A549 (cell line): ENCODE results near the gene DGKD. TPM values are rescaled to one million over a fixed set of nuclear protein-coding genes. Genes with fewer than 3 reads are reported as not detected.
A peak's percentile ranks its signal among the peaks of the same experiment; 100 is the strongest.

ENCODE experiments used
- ATAC-seq, 2 experiments: fragments of 200-7000 bp in 1 of 2; fragments of >200 bp in 1 of 2; cut with Nextera tagmentation in 1 of 2; cut with Tn5 transposase in 1 of 2; 3 replicates each; pipeline versions ENCODE4 v1.8.0 to v1.9.1; 2018 to 2020; ENCODE audit warnings: mild to moderate bottlenecking in 1 of 2, moderate library complexity in 1 of 2
- CTCF ChIA-PET: fragments of 300-600 bp; sonication (Branson Sonifier 250); formaldehyde crosslinking; extraction: SDS; loops from one replicate; lab custom pipeline; 2021; ENCODE audit warnings: antibody characterized with exemption, inconsistent platforms; lab: Yijun Ruan, JAX
- POLR2A ChIA-PET: fragments of 350-600 bp; formaldehyde crosslinking; extraction: SDS; loops from one replicate; lab custom pipeline; 2021; ENCODE audit warnings: antibody characterized with exemption, inconsistent platforms; lab: Yijun Ruan, JAX
- DNase-seq, 2 experiments: peaks; one replicate each; pipeline versions ENCODE4 v3.0.0 to v3.0.0-alpha.2; 2011 to 2016; ENCODE audit warnings: low read depth in 1 of 2, low spot score in 1 of 2
- FAIRE-seq: peaks from 2 replicates; lab custom pipeline; 2011; peaks lifted over from hg19 to GRCh38; lab: Jason Lieb, UNC
- H3K27ac ChIP-seq, 2 experiments: fragments of >200 bp; sonication (Bioruptor Twin); formaldehyde crosslinking; 3 replicates each; pipeline ENCODE4 v1.5.1; 2016 to 2017
- H3K4me1 ChIP-seq: fragments of >200 bp; sonication (Bioruptor Twin); formaldehyde crosslinking; 3 replicates; pipeline ENCODE4 v1.6.1; 2016
- H3K4me2 ChIP-seq: fragments of >200 bp; sonication (Bioruptor Twin); formaldehyde crosslinking; 3 replicates; pipeline ENCODE4 v1.6.1; 2016
- H3K4me3 ChIP-seq: fragments of >200 bp; sonication (Bioruptor Twin); formaldehyde crosslinking; 3 replicates; pipeline ENCODE4 v1.5.1; 2016
- H3K9me3 ChIP-seq: fragments of >200 bp; sonication (Bioruptor Twin); formaldehyde crosslinking; 3 replicates; pipeline ENCODE4 v1.6.1; 2016
- ATOH8 ChIP-seq: fragments of 250-450 bp; sonication (Bioruptor Pico); IDR thresholded peaks from 2 replicates; pipeline ENCODE4 v1.5.0; 2020; ENCODE audit warnings: low read depth, mild to moderate bottlenecking, moderate library complexity
- CBX2 ChIP-seq: fragments of 200-600 bp; sonication (generic); IDR thresholded peaks from 2 replicates; pipeline ENCODE4 v1.6.1; 2016; ENCODE audit warnings: low read depth, mild to moderate bottlenecking, borderline replicate concordance
- CHD2 ChIP-seq: fragments of 150-350 bp; IDR thresholded peaks from 2 replicates; pipeline ENCODE4 v1.6.1; 2014; ENCODE audit warnings: low read length; ENCODE audit not compliant: partially characterized antibody
- CTCF ChIP-seq: fragments of >200 bp; sonication (Bioruptor Twin); formaldehyde crosslinking; IDR thresholded peaks from 3 replicates; pipeline ENCODE4 v1.5.1; 2016
- E2F6 ChIP-seq: IDR thresholded peaks from 2 replicates; pipeline ENCODE4 v1.6.1; 2012; ENCODE audit warnings: low read depth, borderline replicate concordance
- EHF ChIP-seq: fragments of 250-450 bp; sonication (Bioruptor Pico); IDR thresholded peaks from 2 replicates; pipeline ENCODE4 v1.5.0; 2020; ENCODE audit warnings: mild to moderate bottlenecking
- FOSL2 ChIP-seq, 2 experiments: fragments of 450-650 bp in 1 of 2; fragments of >200 bp in 1 of 2; sonication (Bioruptor Twin) in 1 of 2; formaldehyde crosslinking; IDR thresholded peaks; 2 replicates each; pipeline versions ENCODE4 v1.5.0 to v1.6.1; 2016 to 2020; ENCODE audit warnings: mild to moderate bottlenecking in 1 of 2, moderate library complexity in 1 of 2
- HDAC2 ChIP-seq: fragments of 200-600 bp; sonication (generic); IDR thresholded peaks from 2 replicates; pipeline ENCODE4 v1.6.1; 2016
- HOXB13 ChIP-seq: fragments of 250-450 bp; sonication (Bioruptor Pico); IDR thresholded peaks from 2 replicates; pipeline ENCODE4 v1.5.0; 2020; ENCODE audit warnings: low read depth, mild to moderate bottlenecking, moderate library complexity
- HOXB5 ChIP-seq: fragments of 250-450 bp; sonication (Bioruptor Pico); IDR thresholded peaks from 2 replicates; pipeline ENCODE4 v1.5.0; 2020; ENCODE audit warnings: mild to moderate bottlenecking, moderate library complexity
- JUN ChIP-seq, 2 experiments: fragments of >200 bp; sonication (Bioruptor Twin); formaldehyde crosslinking; IDR thresholded peaks; 2 replicates in 1 of 2; 3 replicates in 1 of 2; pipeline ENCODE4 v1.6.1; 2016 to 2017
- MAFK ChIP-seq: fragments of 450-650 bp; IDR thresholded peaks from 2 replicates; pipeline ENCODE4 v1.6.1; 2014; ENCODE audit not compliant: partially characterized antibody
- MYC ChIP-seq: IDR thresholded peaks from 2 replicates; pipeline ENCODE4 v1.6.1; 2012; ENCODE audit warnings: mild to moderate bottlenecking, inconsistent platforms, low read length, improper control_type of control experiment, borderline replicate concordance
- NR3C1 ChIP-seq: fragments of >200 bp; sonication (Bioruptor Twin); formaldehyde crosslinking; IDR thresholded peaks from 3 replicates; pipeline ENCODE4 v1.6.1; 2017
- RAD21 ChIP-seq, 2 experiments: fragments of >200 bp in 1 of 2; sonication (Bioruptor Twin) in 1 of 2; formaldehyde crosslinking in 1 of 2; IDR thresholded peaks in 1 of 2; conservative IDR thresholded peaks in 1 of 2; 2 replicates in 1 of 2; 3 replicates in 1 of 2; pipeline ENCODE4 v1.6.1; 2012 to 2018; ENCODE audit warnings: inconsistent platforms in 1 of 2
- RFX5 ChIP-seq: fragments of 450-650 bp; IDR thresholded peaks from 2 replicates; pipeline ENCODE4 v1.7.1; 2014; ENCODE audit warnings: antibody characterized with exemption, mild to moderate bottlenecking, moderate library complexity
- SMC3 ChIP-seq: fragments of >200 bp; sonication (Bioruptor Twin); formaldehyde crosslinking; IDR thresholded peaks from 3 replicates; pipeline ENCODE4 v1.6.1; 2018; ENCODE audit warnings: inconsistent platforms
- TP53 ChIP-seq: fragments of 250-450 bp; sonication (Bioruptor Pico); IDR thresholded peaks from 2 replicates; pipeline ENCODE4 v1.5.0; 2021; ENCODE audit warnings: mild to moderate bottlenecking, moderate library complexity
- USF2 ChIP-seq: fragments of 450-650 bp; IDR thresholded peaks from 2 replicates; pipeline ENCODE4 v1.6.1; 2014; ENCODE audit warnings: antibody characterized with exemption
- ZC3H11A ChIP-seq: fragments of 450-650 bp; IDR thresholded peaks from 2 replicates; pipeline ENCODE4 v1.6.1; 2014; ENCODE audit warnings: antibody characterized with exemption, mild to moderate bottlenecking
- ZNF302 ChIP-seq: fragments of 250-450 bp; sonication (Bioruptor Pico); IDR thresholded peaks from 2 replicates; pipeline ENCODE4 v1.9.0; 2021; ENCODE audit warnings: inconsistent platforms, mild to moderate bottlenecking, moderate library complexity
- WGBS: methylation state at CpG from one replicate; pipeline ENCODE4 v1.1.6; 2017; ENCODE audit errors: missing lambda C conversion rate; 5-methylcytosine and 5-hydroxymethylcytosine counted together
- polyA plus RNA-seq, 4 experiments: library from polyadenylated mRNA; depleted of rRNA in 3 of 4; stranded (reverse); fragments of >200 nt; fragmentation: RNase III in 1 of 4; extraction: RNeasy Plus Mini Kit Qiagen cat#74134 plus additional on column Dnase treatment in 1 of 4; gene quantifications; 2 replicates in 3 of 4; 3 replicates in 1 of 4; pipeline ENCODE4 v1.2.3, GENCODE V29; 2011 to 2017

The DGKD gene
- polyA plus RNA-seq, 2 of the 4 experiments (the other 2 are of a cell fraction), result 68.8 to 99.6 TPM

- TF ChIP-seq RAD21 (conservative IDR thresholded peaks at IDR 0.05 in 1 of 2, IDR thresholded peaks at IDR 0.05 in 1 of 2) (peak; percentile 80 to 88), HOXB5 (CRISPR knock-in tag) (no peak), MAFK (no peak), CTCF (peak; percentile 76), JUN (IDR thresholded peaks at IDR 0.05) (no peak), SMC3 (peak; percentile 87)
- TF ChIP-seq, all 56 proteins: peak for 3
- H3K4me3 ChIP-seq, result no peak overlapping the region
- ATAC-seq (peak; percentile 45 to 71; a peak in 3 of 6 replicates), FAIRE-seq (peak; percentile 74), DNase-seq (peak; percentile 60 to 77)
- H3K4me1 ChIP-seq, result peaks cover 74% of the 10 kb centered on the region
- no peaks in the 10 kb centered on the region for H3K9me3 ChIP-seq
- ChIA-PET POLR2A (interaction anchor here (0.6 to 1.0 kb wide), 2 partner anchors 26 to 429 kb away, joined by 3 to 5 read pairs; no protein-coding TSS in a partner anchor), CTCF (interaction anchor here (0.6 to 13.7 kb wide), 20 partner anchors 10 to 428 kb away, joined by 3 to 166 read pairs (median 4); no protein-coding TSS in a partner anchor)
- H3K4me2 ChIP-seq, result no peak overlapping the region
- peak overlapping the region; percentile 64 to 82 for H3K27ac ChIP-seq
Measured at GRCh38 chr2:233404222-233404621, 49.9 kb downstream of the DGKD start.

GRCh38 chr2:233406865-233407264 lies 52.6 kb downstream of the DGKD start:
- 86% methylated on average over 2 of the region's 2 CpGs for WGBS
- no peak overlapping the region for H3K4me3 ChIP-seq
- H3K4me2 ChIP-seq, result no peak overlapping the region
- ChIA-PET POLR2A (no interaction called here), CTCF (interaction anchor here (1.0 to 13.7 kb wide), 4 partner anchors 12 to 426 kb away, joined by 3 to 166 read pairs (median 8); no protein-coding TSS in a partner anchor)
- FAIRE-seq, result no peak
- no peak for ATAC-seq
- no peak for DNase-seq
- no peak for TF ChIP-seq SMC3
- no peak for TF ChIP-seq USF2
- no peak for TF ChIP-seq CBX2
- TF ChIP-seq HOXB13 (CRISPR knock-in tag), result no peak
- no peak for TF ChIP-seq ATOH8 (CRISPR knock-in tag)
- no peak for TF ChIP-seq E2F6
- TF ChIP-seq TP53, result no peak
- TF ChIP-seq HDAC2, result no peak
- no peak for TF ChIP-seq FOSL2 (IDR thresholded peaks at IDR 0.05)
- no peak for TF ChIP-seq FOSL2 (CRISPR knock-in tag; IDR thresholded peaks at IDR 0.05)
- no peak for TF ChIP-seq MYC
- no peak for TF ChIP-seq ZC3H11A
- no peak for TF ChIP-seq ZNF302 (CRISPR knock-in tag)
- TF ChIP-seq CHD2, result no peak
- TF ChIP-seq RFX5, result no peak
- TF ChIP-seq EHF (CRISPR knock-in tag), result no peak
- no peak for TF ChIP-seq NR3C1
- H3K27ac ChIP-seq, result peak overlapping the region in 1 of 2 experiments; percentile 82; a peak in 4 of 6 replicates
- peaks cover 17% of the 10 kb centered on the region for H3K9me3 ChIP-seq
- peaks cover 61% of the 10 kb centered on the region for H3K4me1 ChIP-seq
